ENCODE results near the gene CCNY.
"Not testable (repeated sequence)": the region's sequence is repeated elsewhere in the genome, so short reads cannot be mapped to it uniquely, and the experiment has no call there.

CCNY gene

GRCh38 chr10:35409808-35410207 lies 73.5 kb downstream of the CCNY start:
- no peak for DNase-seq

- DNase-seq, result no peak
These were observed 75.9 kb downstream of the CCNY start for GRCh38 chr10:35412003-35412723.

- DNase-seq, result peak; percentile 72
These were observed 76.7 kb downstream of the CCNY start for GRCh38 chr10:35412900-35413491.

- no peak for DNase-seq
These were observed 77.9 kb downstream of the CCNY start for GRCh38 chr10:35413985-35414861.

GRCh38 chr10:35415505-35415904 lies 79.2 kb downstream of the CCNY start:
- DNase-seq, result no peak

- no peak for DNase-seq
These were observed 80.5 kb downstream of the CCNY start for GRCh38 chr10:35416619-35417312.

- no peak for DNase-seq
These were observed 81.0 kb downstream of the CCNY start for GRCh38 chr10:35417313-35417625.

- no peak for DNase-seq
These were observed 81.5 kb downstream of the CCNY start for GRCh38 chr10:35417795-35418194.

GRCh38 chr10:35418580-35418979 lies 82.3 kb downstream of the CCNY start:
- DNase-seq, result not testable (repeated sequence)

GRCh38 chr10:35420044-35420443 lies 83.7 kb downstream of the CCNY start:
- DNase-seq, result peak; percentile 60

- DNase-seq, result no peak
These were observed 84.7 kb downstream of the CCNY start for GRCh38 chr10:35420827-35421552.

- DNase-seq, result peak; percentile 92
These were observed 85.4 kb downstream of the CCNY start for GRCh38 chr10:35421553-35422178.

GRCh38 chr10:35422228-35422627 lies 85.9 kb downstream of the CCNY start:
- DNase-seq, result peak; percentile 56

GRCh38 chr10:35423505-35424306 lies 87.4 kb downstream of the CCNY start:
- peak; percentile 63 for DNase-seq

GRCh38 chr10:35424680-35425285 lies 88.5 kb downstream of the CCNY start:
- DNase-seq, result no peak

- DNase-seq, result peak; percentile 54
These were observed 89.3 kb downstream of the CCNY start for GRCh38 chr10:35425595-35425994.

GRCh38 chr10:35426657-35427056 lies 90.3 kb downstream of the CCNY start:
- no peak for DNase-seq

GRCh38 chr10:35427543-35427942 lies 91.2 kb downstream of the CCNY start:
- DNase-seq, result no peak

- DNase-seq, result no peak
These were observed 92.2 kb downstream of the CCNY start for GRCh38 chr10:35428521-35428920.

- no peak for DNase-seq
These were observed 96.6 kb downstream of the CCNY start for GRCh38 chr10:35432781-35433338.

Measured in HCEC 1CT (cell line).